Fibroblast of the conjunctiva (primary cell): Measurements from ENCODE around the gene FBXL2.
"Not testable (repeated sequence)": the region's sequence is repeated elsewhere in the genome, so short reads cannot be mapped to it uniquely, and the experiment has no call there.

Experiments
- DNase-seq: peaks from one replicate; pipeline ENCODE4 v3.0.0-alpha.2; 2010; ENCODE audit warnings: low read depth

Gene FBXL2

DNA sequence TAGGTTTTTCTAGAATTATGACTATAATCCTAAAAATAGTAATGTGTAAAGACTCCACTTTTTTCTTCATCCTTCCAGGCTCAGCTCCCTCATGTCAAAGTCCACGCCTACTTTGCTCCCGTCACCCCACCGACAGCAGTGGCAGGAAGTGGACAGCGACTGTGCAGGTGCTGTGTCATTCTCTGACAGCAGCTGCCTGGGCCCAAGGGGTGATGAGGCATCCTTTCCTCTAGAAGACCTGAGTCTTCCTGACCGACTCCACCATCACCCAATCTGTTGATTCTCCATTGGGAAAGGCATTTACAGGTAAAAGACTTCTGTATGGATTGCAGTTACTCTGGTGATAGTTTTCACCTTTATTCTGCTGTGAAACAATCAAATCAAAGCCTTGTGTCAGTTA, 108.2 kb downstream of the FBXL2 start:
- DNase-seq, result no peak

- no peak for DNase-seq
These were observed 109.4 kb downstream of the FBXL2 start for GRCh38 chr3:33386631-33387030.

- no peak for DNase-seq
These were observed 111.3 kb downstream of the FBXL2 start for GRCh38 chr3:33388374-33389100.

DNA sequence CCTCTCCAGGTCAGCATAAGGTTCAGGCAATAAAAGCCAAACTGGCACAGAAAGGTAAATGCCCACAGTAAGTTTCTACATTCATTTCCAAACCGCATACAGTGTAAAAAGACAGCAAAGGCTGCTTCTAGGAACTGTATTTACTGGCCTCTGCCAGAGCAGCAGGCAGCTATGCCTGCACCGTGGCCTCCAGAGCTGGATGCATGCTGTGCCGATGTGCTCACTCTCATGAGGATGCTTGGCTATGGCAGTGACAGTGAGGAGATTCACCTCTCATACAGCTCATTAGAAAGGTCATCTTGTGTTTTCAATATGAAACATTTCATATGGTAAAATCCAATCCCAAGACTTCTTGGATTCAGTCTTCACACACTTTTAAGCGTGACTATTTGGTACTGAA, 112.7 kb downstream of the FBXL2 start:
- no peak for DNase-seq

- no peak for DNase-seq
These were observed 114.2 kb downstream of the FBXL2 start for GRCh38 chr3:33391255-33391995.

DNA sequence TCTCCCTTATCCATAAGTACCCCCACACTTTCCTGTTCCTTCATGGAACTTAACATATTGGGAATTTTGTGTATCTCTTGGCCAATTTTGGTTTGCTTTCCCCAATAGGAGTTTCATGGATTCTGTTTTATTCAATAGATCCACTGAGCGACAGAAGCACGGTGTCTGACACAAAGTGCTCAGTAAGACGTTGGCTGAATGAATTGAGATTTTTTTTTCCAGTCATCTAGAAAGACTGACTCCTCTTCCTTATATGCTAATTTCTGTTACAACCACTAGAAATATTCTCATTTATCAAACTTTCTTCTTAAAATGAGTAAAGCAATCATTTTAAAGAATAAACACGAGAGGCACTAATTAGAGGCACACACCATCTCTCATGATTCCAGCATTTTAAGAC, 114.9 kb downstream of the FBXL2 start:
- no peak for DNase-seq

- DNase-seq, result peak; percentile 62
These were observed 115.5 kb downstream of the FBXL2 start for GRCh38 chr3:33392703-33393125.

DNA sequence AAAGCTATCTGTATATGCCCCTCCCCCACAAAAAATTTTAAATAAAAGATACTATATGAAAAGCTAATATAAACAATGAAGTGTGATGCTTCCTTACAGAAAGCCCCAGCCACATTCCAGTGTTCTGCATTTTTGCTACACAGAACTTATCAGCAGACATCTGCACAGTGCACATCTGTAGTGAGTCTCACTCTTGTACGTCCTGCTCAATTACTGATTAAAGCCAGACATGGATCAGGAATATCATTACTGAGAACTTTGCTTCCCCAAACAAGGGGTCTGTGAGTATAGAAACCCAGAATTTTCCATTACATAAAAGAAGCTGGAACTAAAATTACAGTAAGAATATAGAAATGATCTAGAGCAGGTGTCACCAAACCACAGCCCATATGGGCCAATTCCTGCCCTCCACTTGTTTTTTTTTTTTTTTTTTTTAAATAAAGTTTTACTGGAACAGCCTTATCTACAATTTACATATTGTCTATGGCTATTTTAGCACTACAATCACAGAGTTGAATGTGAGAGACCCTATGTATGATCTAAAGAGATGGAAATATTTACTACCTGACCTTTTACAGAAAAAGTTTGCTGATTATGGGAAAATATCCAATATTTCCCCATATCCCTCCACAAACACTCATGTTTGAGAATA, 117.3 kb downstream of the FBXL2 start:
- DNase-seq, result no peak

DNA sequence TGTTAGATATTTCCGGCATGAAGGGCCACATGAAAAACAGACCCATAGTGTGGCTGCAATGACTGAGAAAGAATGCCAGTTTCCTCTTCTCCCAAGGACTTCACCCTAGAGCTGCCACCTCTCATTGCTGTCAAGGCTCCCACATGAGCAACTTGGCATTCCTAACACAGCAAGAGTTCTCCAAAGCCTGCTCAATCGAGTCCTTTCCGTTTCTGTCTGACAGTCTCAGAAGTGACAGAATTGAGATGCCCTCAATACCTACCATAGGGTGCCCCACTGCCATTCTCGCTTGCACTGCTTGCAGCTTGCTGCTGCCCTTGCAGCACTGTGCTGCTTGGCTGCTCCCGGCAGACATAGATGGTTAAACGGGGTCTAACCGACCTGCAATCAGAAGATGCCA, 118.7 kb downstream of the FBXL2 start:
- no peak for DNase-seq

DNA sequence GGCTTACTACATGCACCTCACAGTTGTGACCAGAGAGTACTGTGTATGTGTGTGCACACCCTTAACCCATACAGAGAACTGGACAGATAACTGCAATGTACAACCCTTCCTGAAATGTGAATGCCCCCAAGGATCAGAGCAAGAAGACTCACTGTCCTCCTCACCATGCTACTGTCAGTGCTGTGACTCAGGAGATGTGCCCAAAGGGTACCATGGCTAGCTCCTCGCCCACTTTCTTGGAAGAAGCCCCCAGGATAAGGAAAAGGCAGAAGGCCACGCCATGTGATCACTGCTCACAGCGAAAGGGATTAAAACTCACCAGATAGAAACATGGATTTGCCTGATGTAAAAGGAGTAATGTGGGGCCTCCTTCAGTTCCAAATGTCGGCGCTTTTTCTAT, 121.2 kb downstream of the FBXL2 start:
- no peak for DNase-seq

GRCh38 chr3:33401781-33402180, 124.5 kb downstream of the FBXL2 start:
- no peak for DNase-seq

DNA sequence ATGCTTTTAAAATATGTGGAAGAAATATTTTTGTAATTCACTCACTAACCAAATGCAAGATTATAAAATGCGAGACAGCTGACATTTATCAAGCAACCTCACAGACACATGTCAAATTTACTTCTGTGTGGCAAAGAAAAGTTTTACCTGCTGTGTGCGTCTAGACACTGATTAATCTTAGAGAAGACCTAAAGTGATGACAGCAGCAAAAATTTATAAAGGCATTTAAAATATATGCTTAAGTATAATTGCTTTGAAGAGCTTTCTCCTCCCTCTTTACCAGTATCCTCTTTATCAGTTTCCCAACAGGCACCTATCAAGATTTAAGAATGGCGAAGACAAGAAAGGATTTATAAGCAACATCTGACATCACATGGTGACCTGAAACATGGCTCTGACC, 125.7 kb downstream of the FBXL2 start:
- DNase-seq, result no peak

DNA sequence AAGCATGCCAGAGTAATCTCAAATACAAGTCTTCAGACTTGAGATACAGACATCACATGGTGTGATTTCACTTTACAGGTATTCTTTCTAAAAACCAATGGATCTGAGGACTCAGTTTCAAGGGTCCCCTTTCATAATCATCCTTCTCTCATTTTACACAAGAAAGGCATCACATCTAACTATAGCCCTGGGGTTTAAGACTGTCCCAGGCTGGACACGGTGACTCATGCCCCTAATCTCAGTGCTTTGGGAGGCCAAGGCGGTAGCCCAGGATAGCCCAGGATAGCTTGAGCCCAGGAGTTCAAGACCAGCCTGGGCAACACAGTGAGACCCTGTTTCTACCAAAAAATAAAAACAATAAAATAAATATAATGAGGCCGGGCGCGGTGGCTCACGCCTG, 126.5 kb downstream of the FBXL2 start:
- no peak for DNase-seq

DNA sequence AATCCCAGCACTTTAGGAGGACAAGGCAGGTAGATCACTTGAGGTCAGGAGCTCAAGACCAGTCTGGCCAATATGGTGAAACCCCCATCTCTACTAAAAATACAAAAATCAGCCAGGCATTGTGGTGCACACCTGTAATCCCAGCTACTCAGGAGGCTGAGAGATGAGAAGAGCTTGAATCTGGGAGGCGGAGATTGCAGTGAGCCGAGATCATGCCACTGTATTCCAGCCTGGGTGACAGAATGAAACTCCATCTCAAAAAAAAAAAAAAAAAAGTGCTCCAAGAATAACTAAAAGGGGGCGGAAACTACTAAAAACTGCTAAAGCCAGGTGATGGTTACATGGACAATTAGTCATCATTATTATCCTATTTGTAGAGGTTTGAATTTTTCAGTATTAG, 133.6 kb downstream of the FBXL2 start:
- not testable (repeated sequence) for DNase-seq

DNA sequence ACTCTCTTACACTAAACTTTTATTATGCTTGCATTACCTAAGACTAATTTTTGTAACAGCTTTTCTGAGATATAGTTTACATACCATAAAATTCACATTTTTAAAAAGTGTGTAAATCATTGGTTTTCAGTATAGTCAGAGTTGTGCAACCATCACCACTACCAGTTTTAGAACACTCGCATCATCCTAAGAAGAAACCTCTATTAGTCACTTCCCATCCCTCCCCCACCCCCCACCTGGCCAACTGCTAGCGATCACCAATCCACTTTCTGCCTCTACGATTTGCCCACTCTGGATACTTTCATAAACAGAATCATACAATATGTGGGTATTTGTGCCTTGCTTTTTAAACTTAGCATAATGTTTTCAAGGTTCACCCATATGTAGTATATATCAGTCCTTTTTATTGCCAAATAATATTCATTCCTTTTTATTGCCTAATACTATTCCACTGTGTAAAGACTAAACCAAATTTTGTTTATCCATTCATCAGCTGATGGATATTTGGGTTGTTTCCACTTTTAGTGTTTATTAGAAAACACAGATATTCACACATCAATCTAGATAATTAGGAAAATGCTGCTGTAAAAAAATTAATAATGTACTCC, 139.9 kb downstream of the FBXL2 start:
- no peak for DNase-seq

- DNase-seq, result no peak
These were observed 142.7 kb downstream of the FBXL2 start for GRCh38 chr3:33419948-33420347.

DNA sequence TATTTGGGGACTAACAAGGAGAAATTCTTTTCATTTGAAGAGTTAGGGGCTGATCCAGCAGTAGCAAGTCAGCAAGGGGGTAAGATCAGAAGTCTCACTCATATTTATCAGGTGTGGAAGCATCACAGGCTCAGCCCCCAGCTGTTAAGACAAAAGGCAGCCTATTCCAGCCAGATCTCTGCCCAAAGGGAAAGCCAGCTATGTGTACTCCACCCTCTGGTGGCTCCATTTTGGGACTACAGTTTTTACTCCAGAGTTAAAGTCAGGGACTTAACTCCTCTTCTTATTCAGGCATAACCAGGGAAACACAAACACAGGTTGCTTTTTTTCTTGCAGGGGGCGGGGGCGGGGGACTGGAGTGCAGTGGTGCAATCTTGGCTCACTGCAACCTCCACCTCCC, 143.7 kb downstream of the FBXL2 start:
- DNase-seq, result no peak

DNA sequence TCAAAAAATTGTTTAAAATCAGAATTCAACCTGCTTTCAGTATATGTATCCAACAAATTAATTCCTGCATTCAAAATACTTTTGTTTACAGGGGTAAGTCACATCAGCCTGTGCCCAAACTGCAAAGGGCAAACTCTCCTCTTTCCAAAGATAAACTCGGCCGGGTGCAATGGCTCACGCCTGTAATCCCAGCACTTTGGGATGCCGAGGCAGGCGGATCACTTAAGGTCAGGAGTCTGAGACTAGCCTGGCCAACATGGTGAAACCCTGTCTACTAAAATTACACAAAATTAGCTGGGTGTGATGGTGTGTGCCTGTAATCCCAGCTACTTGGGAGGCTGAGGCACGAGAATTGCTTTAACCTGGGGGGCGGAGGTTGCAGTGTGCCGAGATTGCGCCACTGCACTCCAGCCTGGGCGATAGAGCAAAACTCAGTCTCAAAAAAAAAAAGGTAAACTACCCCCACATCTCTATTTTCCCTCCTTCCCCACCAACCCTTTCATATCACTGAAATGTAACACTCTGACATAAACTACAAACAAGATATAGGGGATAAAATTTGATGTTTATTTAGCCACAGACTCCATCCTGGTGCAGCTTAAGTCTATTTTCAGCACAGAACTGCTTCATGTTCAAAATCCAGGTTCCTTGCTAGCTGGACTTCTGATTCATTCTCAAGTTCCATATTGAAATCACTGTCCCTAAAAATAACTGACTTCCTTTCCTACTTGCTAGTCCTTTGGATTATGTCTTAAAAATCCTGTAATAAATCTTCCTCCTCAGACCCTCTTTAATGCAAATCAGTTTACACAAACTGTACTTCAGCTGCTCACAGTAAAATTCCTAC, 147.6 kb downstream of the FBXL2 start:
- no peak for DNase-seq

DNA sequence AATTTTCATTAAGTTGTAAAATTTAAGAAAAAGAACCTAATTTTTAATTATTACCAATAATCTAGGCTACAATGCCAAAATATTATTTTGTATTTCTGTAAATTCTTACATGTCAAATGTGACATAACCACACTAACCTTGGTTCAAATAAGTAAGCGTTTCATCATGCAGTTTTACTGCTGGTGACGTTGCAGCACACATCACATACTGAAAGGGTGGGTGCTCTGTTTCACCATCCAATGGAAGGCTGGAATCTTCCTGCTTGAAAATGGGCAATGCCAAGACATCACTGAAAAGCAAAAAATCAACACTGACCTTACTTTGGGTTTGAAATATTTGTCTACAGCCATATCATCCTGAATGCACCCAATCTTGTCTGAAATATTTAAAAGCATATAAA, 148.2 kb downstream of the FBXL2 start:
- DNase-seq, result no peak

DNA sequence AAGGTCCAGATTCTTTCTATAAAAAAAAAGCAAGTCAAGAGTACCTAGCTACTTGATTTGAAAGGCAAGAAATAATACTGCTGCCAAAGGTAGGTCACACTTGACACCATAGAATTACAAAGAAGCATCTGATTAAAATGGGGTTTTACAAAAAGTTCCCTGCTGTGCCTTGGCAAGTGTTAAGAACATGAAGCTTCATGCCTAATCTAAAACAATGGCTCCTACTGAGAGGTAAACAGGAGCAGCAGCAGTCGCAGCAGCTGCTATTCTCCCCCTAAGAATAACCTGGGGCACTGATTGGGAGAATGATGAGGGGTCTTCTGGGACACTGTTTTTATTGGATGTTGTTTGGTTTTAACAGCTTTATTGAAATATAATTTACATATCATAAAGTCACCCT, 148.8 kb downstream of the FBXL2 start:
- DNase-seq, result no peak

DNA sequence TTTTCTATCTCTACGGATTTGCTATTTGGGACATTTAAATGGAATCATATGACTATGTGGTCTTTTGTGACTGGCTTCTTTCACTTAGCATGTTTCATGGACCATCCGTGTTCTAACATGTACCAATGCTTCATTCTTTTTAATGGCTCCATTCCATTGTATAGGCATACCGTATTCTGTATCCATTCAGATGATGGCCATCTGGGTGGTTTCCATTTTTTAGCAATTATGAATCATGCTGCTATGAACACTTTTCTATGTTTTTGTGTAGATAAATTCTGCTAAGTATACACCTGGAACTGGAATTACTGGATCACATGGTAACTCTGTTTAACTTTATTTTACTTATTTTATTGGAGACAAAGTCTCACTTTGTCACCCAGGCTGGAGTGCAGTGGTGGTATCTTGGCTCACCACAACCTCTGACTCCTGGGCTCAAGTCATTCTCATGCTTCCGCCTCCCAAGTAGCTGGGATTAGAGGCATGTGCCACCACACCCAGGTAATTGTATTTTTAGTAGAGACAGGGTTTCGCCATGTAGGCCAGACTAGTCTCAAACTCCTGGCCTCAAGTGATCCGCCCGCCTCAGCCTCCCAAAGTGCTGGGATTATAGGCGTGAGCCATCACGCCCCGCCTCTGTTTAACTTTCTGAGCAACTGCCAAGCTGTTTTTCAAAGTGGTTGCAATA, 149.5 kb downstream of the FBXL2 start:
- DNase-seq, result no peak
